GM19239 (cell line): Measurements from ENCODE around the gene GLI3.

Experiments
- DNase-seq: peaks from one replicate; pipeline ENCODE4 v3.0.0; 2011; ENCODE audit warnings: low spot score; ENCODE audit not compliant: insufficient read length
- FAIRE-seq: peaks from 2 replicates; lab custom pipeline; 2011; peaks lifted over from hg19 to GRCh38; lab: Jason Lieb, UNC

GLI3 gene

GRCh38 chr7:41916450-41916927 is 320.5 kb downstream of the GLI3 start:
- FAIRE-seq, result no peak
- DNase-seq, result no peak

- FAIRE-seq (no peak), DNase-seq (no peak)
Observed at GRCh38 chr7:41915871-41916270, 321.1 kb downstream of the GLI3 start.

- no peak for FAIRE-seq
- DNase-seq, result no peak
Observed at GRCh38 chr7:41912851-41913567, 324.0 kb downstream of the GLI3 start.

- FAIRE-seq (no peak), DNase-seq (no peak)
Observed at GRCh38 chr7:41912426-41912825, 324.6 kb downstream of the GLI3 start.

- no peak for FAIRE-seq
- no peak for DNase-seq
Observed at GRCh38 chr7:41911792-41912191, 325.2 kb downstream of the GLI3 start.
